ENCODE measurements around the gene ZBTB7C.

The ZBTB7C gene

DNA sequence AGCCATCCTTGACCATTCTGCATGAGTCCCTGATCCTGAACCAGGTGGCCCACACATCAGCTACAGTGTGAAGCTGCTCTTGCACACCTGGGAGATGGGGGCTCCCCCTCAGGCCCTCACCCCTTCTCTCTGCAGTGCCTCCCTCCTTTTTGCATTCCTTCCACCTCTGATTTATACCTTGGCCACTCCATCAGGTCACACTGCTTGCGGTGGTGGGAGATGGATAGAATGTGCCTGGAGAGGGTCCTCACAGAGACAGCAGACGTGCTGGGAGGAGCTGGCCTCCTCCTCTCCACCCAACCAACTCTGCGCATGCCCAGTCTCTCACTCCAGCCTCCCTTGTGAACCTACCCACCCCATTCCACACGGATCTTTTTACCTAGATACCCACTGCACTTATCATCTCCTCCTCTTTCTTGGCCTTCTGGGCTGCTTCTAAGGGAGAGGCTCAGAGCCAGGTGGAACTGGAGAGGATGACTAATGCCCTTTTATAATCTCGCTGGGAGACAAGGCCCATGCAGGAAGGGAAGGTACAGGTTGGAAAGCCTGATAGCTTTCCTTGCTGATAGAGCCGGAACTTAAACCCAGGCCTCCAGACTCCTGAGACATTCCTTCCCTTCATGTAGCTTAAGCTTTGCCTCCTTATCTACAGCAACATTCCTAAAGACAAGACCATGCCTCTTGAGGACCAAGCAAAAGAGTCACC lies 205.1 kb downstream of the ZBTB7C start:
- TF ChIP-seq, protein P1, sequence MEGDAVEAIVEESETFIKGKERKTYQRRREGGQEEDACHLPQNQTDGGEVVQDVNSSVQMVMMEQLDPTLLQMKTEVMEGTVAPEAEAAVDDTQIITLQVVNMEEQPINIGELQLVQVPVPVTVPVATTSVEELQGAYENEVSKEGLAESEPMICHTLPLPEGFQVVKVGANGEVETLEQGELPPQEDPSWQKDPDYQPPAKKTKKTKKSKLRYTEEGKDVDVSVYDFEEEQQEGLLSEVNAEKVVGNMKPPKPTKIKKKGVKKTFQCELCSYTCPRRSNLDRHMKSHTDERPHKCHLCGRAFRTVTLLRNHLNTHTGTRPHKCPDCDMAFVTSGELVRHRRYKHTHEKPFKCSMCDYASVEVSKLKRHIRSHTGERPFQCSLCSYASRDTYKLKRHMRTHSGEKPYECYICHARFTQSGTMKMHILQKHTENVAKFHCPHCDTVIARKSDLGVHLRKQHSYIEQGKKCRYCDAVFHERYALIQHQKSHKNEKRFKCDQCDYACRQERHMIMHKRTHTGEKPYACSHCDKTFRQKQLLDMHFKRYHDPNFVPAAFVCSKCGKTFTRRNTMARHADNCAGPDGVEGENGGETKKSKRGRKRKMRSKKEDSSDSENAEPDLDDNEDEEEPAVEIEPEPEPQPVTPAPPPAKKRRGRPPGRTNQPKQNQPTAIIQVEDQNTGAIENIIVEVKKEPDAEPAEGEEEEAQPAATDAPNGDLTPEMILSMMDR (IDR thresholded peaks at IDR 0.05; ENCODE audit: control insufficient read depth, extremely low read depth, insufficient read depth): no peak
- DNase-seq (ENCODE audit: low read depth): no peak
- H3K4me3 ChIP-seq (ENCODE audit: low read depth, low read length): no peak overlapping the region

DNA sequence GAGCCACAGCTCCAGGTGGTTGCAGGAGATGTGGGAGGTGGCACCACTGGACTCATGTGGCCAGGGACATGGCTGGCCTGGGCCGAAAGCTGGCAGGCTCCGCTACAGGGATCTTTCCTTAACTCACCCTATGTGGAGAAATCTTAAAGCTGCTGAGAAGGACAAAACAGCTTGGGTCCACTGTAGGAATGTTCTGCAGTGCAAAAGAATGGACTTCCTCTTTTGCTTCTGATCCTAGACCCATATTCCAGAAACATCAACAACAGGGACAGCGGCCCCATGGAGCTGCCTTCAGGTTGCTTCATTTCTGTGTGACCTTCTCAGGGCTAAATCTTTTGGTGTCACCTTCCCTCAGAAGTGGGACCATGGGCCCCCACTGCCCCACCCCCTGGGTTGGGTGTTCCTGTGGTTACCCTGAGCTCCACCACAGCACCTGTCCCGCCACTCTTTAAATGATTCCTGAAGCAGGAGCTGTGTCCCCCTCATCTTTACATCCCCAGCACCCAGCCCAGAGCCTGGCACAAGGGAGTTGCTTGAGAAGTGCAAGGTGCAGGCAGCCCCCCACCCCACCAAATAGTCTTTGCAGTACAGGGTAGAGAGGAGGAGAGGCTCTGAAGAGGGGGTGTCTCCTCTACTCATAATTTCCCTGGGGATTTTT lies 205.8 kb downstream of the ZBTB7C start:
- H3K4me3 ChIP-seq (ENCODE audit: low read depth, low read length): no peak overlapping the region
- no peak for DNase-seq (ENCODE audit: low read depth)
- TF ChIP-seq, protein P1 (IDR thresholded peaks at IDR 0.05; ENCODE audit: control insufficient read depth, extremely low read depth, insufficient read depth): no peak

DNA sequence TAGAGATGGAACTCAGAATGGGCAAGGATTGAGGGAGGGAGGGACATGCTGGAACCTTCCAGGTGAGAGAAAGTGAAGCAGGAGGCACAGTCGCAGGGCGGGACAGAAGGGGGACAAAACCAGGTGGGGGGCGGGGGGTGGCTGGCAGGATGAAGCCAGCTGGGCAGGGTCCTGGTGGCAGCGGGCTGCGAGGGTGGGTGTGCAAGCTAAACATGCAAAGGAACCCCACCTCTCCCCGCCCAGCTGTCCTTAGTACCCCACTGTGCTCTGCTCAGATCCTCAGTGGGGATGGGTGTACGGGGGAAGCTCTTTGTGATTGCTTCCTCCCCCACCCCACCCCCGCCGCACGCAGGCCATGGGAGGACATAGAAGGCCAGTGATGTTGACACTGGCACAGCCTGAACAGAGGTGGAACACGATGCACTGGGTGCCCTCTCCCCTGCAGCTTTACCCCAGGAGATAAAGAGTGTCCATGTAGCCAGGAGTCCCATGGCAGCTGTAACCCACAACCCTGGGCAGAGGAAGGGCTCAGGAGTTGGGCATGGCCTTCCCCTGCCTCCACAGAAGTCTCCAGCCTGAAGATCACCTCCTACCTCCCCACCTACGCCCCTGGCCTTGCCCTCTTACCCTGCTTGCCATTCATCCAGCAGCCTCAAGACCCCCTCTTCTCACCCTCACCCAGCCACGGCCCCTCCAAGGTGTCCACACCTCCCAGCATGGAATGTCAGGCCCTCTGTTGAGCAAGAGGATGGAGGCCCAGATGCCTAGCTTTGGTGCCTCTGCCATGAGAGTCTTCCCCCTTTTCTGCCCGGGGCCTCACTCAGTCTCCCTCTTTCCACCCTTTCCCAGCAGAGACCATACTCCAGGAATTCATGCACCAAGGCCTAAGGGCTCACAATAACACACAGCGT lies 206.6 kb downstream of the ZBTB7C start:
- H3K4me3 ChIP-seq (ENCODE audit: low read depth, low read length): no peak overlapping the region
- DNase-seq (ENCODE audit: low read depth): no peak
- TF ChIP-seq, protein P1 (IDR thresholded peaks at IDR 0.05; ENCODE audit: control insufficient read depth, extremely low read depth, insufficient read depth): no peak

DNA sequence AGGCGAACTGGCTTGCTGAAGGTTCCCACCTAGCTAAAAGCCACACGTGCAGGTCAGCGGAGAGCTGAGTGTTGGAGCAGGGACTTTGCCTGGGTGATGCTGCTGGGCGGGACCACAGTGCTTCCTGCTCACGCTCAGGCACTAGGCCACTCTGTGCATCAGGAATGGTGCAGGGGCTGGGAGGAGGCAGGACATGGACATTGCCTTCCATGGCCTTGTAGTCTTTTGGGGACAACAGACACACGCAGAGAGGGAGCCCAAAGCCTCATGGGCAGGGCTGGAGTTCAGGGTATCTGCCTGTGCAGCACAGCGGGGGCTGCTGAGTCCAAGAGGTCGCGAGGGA lies 207.2 kb downstream of the ZBTB7C start:
- no peak for DNase-seq (ENCODE audit: low read depth)
- TF ChIP-seq, protein P1 (IDR thresholded peaks at IDR 0.05; ENCODE audit: control insufficient read depth, extremely low read depth, insufficient read depth): no peak
- no peak overlapping the region for H3K4me3 ChIP-seq (ENCODE audit: low read depth, low read length)

DNA sequence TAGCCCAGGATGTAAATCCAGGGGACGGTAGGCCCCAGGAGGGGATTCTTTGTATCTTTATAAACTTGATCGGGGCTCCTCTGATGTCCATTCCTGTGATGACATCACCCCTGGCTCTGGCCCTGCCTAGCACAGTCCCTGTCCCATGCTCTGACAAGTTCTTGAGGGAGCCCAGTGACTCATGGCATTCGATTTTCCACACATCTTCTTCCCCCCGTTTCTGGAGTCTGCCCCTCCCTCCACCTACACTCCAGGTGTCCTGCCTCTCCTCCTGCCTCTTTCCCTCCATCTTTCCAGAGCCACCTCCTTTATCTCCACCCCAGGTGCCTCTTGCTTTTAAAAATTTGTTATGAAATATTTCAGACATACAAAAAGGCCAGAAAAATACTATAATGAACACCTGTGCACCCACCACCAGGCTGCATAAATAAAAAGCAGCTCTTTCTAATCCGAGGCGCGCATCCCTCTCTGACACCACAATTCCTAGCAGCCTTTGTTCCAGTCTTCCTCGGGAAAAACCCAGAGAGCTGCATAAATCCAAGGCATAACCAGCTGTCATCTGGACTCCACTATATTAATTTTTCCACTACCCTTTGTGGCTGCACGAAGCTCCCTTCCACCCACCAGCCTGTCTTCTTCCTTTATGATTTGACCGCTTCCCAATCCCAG lies 207.7 kb downstream of the ZBTB7C start:
- no peak overlapping the region for H3K4me3 ChIP-seq (ENCODE audit: low read depth, low read length)
- no peak for DNase-seq (ENCODE audit: low read depth)
- TF ChIP-seq, protein P1 (IDR thresholded peaks at IDR 0.05; ENCODE audit: control insufficient read depth, extremely low read depth, insufficient read depth): no peak

DNA sequence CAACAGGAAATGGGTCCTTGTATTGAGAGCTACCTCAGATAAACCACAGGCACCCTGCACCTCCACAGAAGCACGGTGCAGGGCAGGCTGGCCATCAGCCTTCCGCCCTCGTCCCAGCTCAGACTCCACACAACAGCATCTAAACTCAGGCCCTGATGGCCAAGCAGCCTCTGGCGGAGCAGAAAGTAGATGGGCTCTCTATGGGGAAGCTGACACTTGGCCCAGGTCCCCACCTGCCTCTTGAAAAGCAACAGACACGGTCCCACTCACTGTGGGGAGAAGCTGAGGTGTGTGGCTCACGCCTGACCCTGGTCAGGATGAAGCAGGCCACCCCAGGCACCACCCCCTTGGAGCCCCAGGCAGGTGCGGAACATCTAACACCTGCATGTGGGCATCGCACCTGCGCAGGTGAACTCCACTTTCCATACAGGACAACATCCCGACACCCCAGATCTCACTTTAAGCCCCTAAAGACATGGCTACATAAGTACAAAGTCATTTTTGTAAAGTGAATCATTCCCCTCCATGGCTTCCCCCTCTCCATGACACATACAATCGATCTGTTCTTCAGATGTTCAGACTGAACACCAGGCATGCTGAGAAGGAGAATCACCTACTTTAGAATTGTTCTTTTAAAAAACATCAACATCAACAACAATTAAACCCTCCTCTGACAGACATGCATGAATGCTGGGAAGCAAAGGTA lies 208.4 kb downstream of the ZBTB7C start:
- TF ChIP-seq, protein P1 (IDR thresholded peaks at IDR 0.05; ENCODE audit: control insufficient read depth, extremely low read depth, insufficient read depth): no peak
- H3K4me3 ChIP-seq (ENCODE audit: low read depth, low read length): no peak overlapping the region
- no peak for DNase-seq (ENCODE audit: low read depth)

Data from LNCaP clone FGC (cell line).